Hepatocyte (in vitro differentiated cells): ENCODE results near the gene CHST15. TPM values are rescaled to one million over a fixed set of nuclear protein-coding genes. Genes with fewer than 3 reads are reported as not detected.

Source experiments
- DNase-seq: peaks from one replicate; pipeline ENCODE4 v3.0.0-alpha.2; 2016; ENCODE audit warnings: low spot score
- H2AFZ ChIP-seq: fragments of 200-600 bp; sonication (generic); 2 replicates; pipeline ENCODE4 v1.6.0; 2016; ENCODE audit warnings: antibody characterized with exemption, mild to moderate bottlenecking
- H3K27ac ChIP-seq: fragments of 200-600 bp; sonication (generic); 2 replicates; pipeline ENCODE4 v1.5.1; 2016; ENCODE audit warnings: mild to moderate bottlenecking
- H3K27me3 ChIP-seq: fragments of 200-600 bp; sonication (generic); 2 replicates; pipeline ENCODE4 v1.6.1; 2016
- H3K36me3 ChIP-seq: fragments of 200-600 bp; sonication (generic); replicated peaks from 2 replicates; pipeline ENCODE4 v1.5.1; 2016; ENCODE audit warnings: low read depth; ENCODE audit not compliant: insufficient read depth
- H3K4me1 ChIP-seq: fragments of 200-600 bp; sonication (generic); 2 replicates; pipeline ENCODE4 v1.5.1; 2016; ENCODE audit warnings: mild to moderate bottlenecking, moderate library complexity; ENCODE audit not compliant: insufficient read depth
- H3K4me2 ChIP-seq: fragments of 200-600 bp; sonication (generic); 2 replicates; pipeline ENCODE4 v1.6.0; 2016
- H3K4me3 ChIP-seq: fragments of 200-600 bp; sonication (generic); 2 replicates; pipeline ENCODE4 v1.5.1; 2016; ENCODE audit warnings: mild to moderate bottlenecking
- H3K79me2 ChIP-seq: fragments of 200-600 bp; sonication (generic); 2 replicates; pipeline ENCODE4 v1.6.0; 2017; ENCODE audit warnings: mild to moderate bottlenecking
- H3K9me2 ChIP-seq: fragments of 200-600 bp; sonication (generic); replicated peaks from 2 replicates; pipeline ENCODE4 v1.6.0; 2017; ENCODE audit warnings: mild to moderate bottlenecking; ENCODE audit not compliant: insufficient read depth
- H3K9me3 ChIP-seq: fragments of 200-600 bp; sonication (generic); 2 replicates; pipeline ENCODE4 v1.5.1; 2016; ENCODE audit warnings: low read depth, mild to moderate bottlenecking
- H4K20me1 ChIP-seq: fragments of 200-600 bp; sonication (generic); 2 replicates; pipeline ENCODE4 v1.6.0; 2016; ENCODE audit warnings: mild to moderate bottlenecking; ENCODE audit not compliant: insufficient read depth, poor library complexity, severe bottlenecking
- EZH2 ChIP-seq: fragments of 200-600 bp; sonication (generic); IDR thresholded peaks from 2 replicates; pipeline ENCODE4 v1.6.1; 2016; ENCODE audit warnings: antibody characterized with exemption, mild to moderate bottlenecking, borderline replicate concordance
- EZH2phosphoT487 ChIP-seq: fragments of 200-600 bp; sonication (generic); IDR thresholded peaks from one replicate; pipeline ENCODE4 v1.6.1; 2018; ENCODE audit warnings: antibody characterized with exemption, mild to moderate bottlenecking, low read depth, moderate library complexity; ENCODE audit not compliant: unreplicated experiment, severe bottlenecking
- WGBS: methylation state at CpG from one replicate; pipeline ENCODE4 v1.1.6; 2016; ENCODE audit warnings: low lambda C conversion rate; ENCODE audit errors: missing lambda C conversion rate; 5-methylcytosine and 5-hydroxymethylcytosine counted together
- polyA plus RNA-seq: library from polyadenylated mRNA; unstranded; fragments of >200 nt; fragmentation: Nextera tagmentation; extraction: Ambion mirVana; gene quantifications from 2 replicates; pipeline ENCODE4 v1.2.1, GENCODE V29; 2016
- total RNA-seq: library from RNA; depleted of rRNA; stranded (reverse); fragments of >200 nt; gene quantifications from 2 replicates; pipeline ENCODE4 v1.2.3, GENCODE V29; 2014
- TF ChIP-seq, protein P1 (sequence below): fragments of 200-600 bp; sonication (generic); IDR thresholded peaks from 2 replicates; pipeline ENCODE4 v1.5.1; 2016; ENCODE audit warnings: antibody characterized with exemption, mild to moderate bottlenecking; ENCODE audit not compliant: poor library complexity

CHST15 gene
- total and polyA plus RNA-seq, 2 experiments from 2014 or later: 3.9 to 4.5 TPM

DNA sequence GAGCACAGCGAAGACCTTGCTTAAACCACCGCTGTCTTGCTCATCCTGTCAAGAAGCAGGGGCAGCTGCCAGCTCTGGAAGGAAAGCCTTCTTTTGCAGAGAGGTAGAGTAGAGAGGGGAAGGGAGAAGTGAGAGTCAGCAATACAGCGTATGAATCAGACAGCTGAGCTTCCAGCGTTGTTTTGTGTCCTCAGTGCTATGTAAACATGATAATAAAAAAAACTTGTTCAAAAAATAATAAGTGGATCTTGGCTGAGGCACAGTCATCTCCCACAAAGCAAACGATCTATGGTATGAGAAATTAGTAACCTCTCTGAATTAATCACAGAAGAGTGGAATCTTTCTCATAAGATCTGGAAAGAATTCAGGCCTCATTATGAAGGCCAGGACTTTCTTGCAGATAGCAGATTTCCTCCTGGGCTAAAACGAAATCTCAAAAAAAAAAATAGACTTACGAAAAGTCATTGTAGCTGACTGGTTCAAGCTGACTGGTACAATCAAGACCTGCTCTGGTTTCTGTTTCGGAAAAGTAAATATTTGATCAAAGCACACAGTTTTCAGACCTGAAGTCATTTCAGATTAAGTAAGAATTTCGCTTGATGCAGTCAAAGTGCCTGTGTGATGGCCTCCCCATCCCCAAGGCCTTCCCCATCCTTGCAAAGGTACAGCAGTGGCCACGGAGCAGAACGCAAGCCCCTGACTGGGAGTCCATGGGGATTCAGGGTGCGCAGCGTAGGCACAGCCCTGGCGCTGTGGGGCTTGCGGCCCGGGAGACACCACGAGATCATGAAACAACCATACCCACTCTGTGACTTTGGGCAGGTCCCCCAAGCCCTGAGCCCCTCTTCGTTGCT, 29.4 kb downstream of the CHST15 start:
- no peaks in the 10 kb centered on the region for H3K27me3 ChIP-seq
- H3K9me2 ChIP-seq: no peaks in the 10 kb centered on the region
- TF ChIP-seq EZH2phosphoT487 (no peak), EZH2 (no peak)
- TF ChIP-seq, protein P1, sequence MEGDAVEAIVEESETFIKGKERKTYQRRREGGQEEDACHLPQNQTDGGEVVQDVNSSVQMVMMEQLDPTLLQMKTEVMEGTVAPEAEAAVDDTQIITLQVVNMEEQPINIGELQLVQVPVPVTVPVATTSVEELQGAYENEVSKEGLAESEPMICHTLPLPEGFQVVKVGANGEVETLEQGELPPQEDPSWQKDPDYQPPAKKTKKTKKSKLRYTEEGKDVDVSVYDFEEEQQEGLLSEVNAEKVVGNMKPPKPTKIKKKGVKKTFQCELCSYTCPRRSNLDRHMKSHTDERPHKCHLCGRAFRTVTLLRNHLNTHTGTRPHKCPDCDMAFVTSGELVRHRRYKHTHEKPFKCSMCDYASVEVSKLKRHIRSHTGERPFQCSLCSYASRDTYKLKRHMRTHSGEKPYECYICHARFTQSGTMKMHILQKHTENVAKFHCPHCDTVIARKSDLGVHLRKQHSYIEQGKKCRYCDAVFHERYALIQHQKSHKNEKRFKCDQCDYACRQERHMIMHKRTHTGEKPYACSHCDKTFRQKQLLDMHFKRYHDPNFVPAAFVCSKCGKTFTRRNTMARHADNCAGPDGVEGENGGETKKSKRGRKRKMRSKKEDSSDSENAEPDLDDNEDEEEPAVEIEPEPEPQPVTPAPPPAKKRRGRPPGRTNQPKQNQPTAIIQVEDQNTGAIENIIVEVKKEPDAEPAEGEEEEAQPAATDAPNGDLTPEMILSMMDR: no peak
- no peaks in the 10 kb centered on the region for H3K79me2 ChIP-seq
- 73% methylated on average over 17 of the region's 18 CpGs for WGBS
- DNase-seq: peak; percentile 52
- H3K4me1 ChIP-seq: peaks cover 26% of the 10 kb centered on the region
- peak overlapping the region; percentile 89 for H3K27ac ChIP-seq
- H3K36me3 ChIP-seq: no peaks in the 10 kb centered on the region
- no peak overlapping the region for H2AFZ ChIP-seq
- H3K4me3 ChIP-seq: no peak overlapping the region
- H3K4me2 ChIP-seq: peak overlapping the region; percentile 61
- H3K9me3 ChIP-seq: no peaks in the 10 kb centered on the region
- no peaks in the 10 kb centered on the region for H4K20me1 ChIP-seq

DNA sequence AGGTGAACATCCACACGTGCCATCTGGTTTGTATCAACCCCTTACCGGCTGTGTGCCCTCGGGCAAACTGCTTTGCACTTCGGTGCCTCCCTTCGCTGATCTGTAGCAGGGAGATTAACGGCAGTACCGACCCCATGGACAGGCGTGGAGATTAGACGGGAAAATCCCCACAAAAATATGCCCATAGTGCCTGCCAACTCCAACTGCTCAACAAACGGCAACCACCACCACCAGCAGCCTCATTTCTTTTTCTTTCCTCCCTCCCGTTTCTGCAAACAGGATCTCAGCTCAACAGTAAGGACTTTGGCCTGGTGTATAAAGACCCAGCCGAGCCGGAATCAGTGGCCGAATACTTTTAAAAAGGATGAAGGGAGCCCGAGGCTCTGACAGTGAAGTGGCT, 31.0 kb downstream of the CHST15 start:
- 54% methylated on average over 15 of the region's 15 CpGs for WGBS
- Histone ChIP-seq H3K27ac (peak overlapping the region; percentile 89), H3K27me3 (no peaks in the 10 kb centered on the region), H3K9me3 (no peaks in the 10 kb centered on the region), H3K36me3 (no peaks in the 10 kb centered on the region), H3K4me3 (no peak overlapping the region), H3K9me2 (no peaks in the 10 kb centered on the region), H3K4me1 (peaks cover 26% of the 10 kb centered on the region), H3K79me2 (no peaks in the 10 kb centered on the region), H2AFZ (no peak overlapping the region), H3K4me2 (peak overlapping the region; percentile 12), H4K20me1 (no peaks in the 10 kb centered on the region)
- TF ChIP-seq EZH2: no peak
- no peak for TF ChIP-seq EZH2phosphoT487
- TF ChIP-seq, protein P1: no peak
- DNase-seq: no peak

DNA sequence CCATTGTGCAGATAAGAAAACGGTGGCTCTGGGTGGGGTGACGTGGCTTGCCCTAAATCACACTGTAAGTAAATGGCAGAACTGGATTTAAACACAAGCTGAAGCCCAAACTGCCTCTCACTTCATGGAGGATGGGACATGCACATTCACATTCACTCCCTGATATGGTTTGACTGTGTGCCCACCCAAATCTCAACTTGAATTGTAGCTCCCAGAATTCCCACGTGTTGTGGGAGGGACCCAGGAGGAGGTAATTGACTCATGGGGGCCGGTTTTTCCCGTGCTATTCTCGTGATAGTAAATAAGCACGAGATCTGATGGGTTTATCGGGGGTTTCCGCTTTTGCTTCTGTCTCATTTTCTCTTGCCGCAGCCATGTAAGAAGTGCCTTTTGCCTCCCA, 32.4 kb downstream of the CHST15 start:
- H3K4me2 ChIP-seq: no peak overlapping the region
- TF ChIP-seq EZH2: no peak
- TF ChIP-seq EZH2phosphoT487: no peak
- no peak overlapping the region for H2AFZ ChIP-seq
- no peak for DNase-seq
- 87% methylated on average over 10 of the region's 10 CpGs for WGBS
- H4K20me1 ChIP-seq: no peaks in the 10 kb centered on the region
- no peaks in the 10 kb centered on the region for H3K36me3 ChIP-seq
- H3K27ac ChIP-seq: no peak overlapping the region
- H3K9me2 ChIP-seq: no peaks in the 10 kb centered on the region
- peaks cover 26% of the 10 kb centered on the region for H3K4me1 ChIP-seq
- H3K79me2 ChIP-seq: no peaks in the 10 kb centered on the region
- H3K27me3 ChIP-seq: no peaks in the 10 kb centered on the region
- H3K9me3 ChIP-seq: no peaks in the 10 kb centered on the region
- H3K4me3 ChIP-seq: no peak overlapping the region

DNA sequence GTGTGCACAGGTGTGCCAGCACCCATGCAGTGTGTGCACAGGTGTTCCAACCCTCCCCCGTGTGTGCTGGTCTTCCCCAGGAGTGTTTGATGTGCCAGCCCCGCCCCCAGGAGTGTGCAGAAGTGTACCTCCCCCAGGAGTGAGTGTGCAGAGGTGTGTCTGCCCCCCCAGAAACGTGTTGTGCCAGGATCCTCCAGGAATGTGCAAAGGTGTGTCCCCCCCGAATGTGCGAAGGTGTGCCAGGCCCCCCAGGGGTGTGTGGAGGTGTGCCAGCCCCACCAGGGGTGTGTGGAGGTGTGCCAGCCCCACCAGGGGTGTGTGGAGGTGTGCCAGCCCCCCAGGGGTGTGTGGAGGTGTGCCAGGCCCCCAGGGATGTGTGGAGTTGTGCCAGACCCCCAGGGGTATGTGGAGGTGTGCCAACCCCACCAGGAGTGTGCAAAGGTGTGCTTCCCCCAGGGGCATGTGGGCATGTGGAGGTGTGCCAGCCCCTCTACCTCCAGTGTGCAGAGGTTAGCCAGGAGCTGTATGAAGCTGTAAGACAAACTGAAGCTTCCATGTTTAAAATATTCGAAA, 33.2 kb downstream of the CHST15 start:
- WGBS: 91% methylated on average over 6 of the region's 6 CpGs
- Histone ChIP-seq H3K4me2 (no peak overlapping the region), H3K79me2 (no peaks in the 10 kb centered on the region), H4K20me1 (no peaks in the 10 kb centered on the region), H3K4me3 (no peak overlapping the region), H3K4me1 (peaks cover 19% of the 10 kb centered on the region), H3K27ac (no peak overlapping the region), H3K9me3 (no peaks in the 10 kb centered on the region), H3K9me2 (no peaks in the 10 kb centered on the region), H3K27me3 (no peaks in the 10 kb centered on the region), H2AFZ (no peak overlapping the region), H3K36me3 (no peaks in the 10 kb centered on the region)
- no peak for DNase-seq
- TF ChIP-seq, protein P1: no peak
- no peak for TF ChIP-seq EZH2phosphoT487
- TF ChIP-seq EZH2: no peak
